Sigmoid colon (tissue), 7 donors: Measurements from ENCODE around the gene TNFSF18. TPM values are rescaled to one million over a fixed set of nuclear protein-coding genes. Genes with fewer than 3 reads are reported as not detected.

Experiments used
- DNase-seq: peaks from one replicate; pipeline ENCODE4 v3.0.0-alpha.2; 2019
- H3K27ac ChIP-seq, 4 donors: fragments of 200-600 bp; sonication (generic); one replicate each; pipeline ENCODE4 v1.5.1; 2016 to 2019; ENCODE audit warnings: mild to moderate bottlenecking in 1 of 4
- H3K27me3 ChIP-seq, 3 donors: fragments of 200-600 bp; sonication (generic); one replicate each; pipeline ENCODE4 v1.5.1; 2019; ENCODE audit warnings: mild to moderate bottlenecking in 1 of 3
- H3K36me3 ChIP-seq, 4 donors: fragments of 200-600 bp; sonication (generic); one replicate each; pipeline ENCODE4 v1.5.1; 2016 to 2019
- H3K4me1 ChIP-seq, 4 donors: fragments of 200-600 bp; sonication (generic); one replicate each; pipeline ENCODE4 v1.5.1; 2017 to 2019
- H3K4me3 ChIP-seq, 4 donors: fragments of 200-600 bp; sonication (generic); one replicate each; pipeline ENCODE4 v1.5.1; 2017 to 2019; ENCODE audit warnings: mild to moderate bottlenecking in 2 of 4, moderate library complexity in 1 of 4
- H3K9me3 ChIP-seq, 4 donors: fragments of 200-600 bp in 3 of 4; sonication (generic) in 3 of 4; one replicate each; pipeline versions ENCODE4 v1.5.1 to v1.6.1; 2013 to 2019
- EP300 ChIP-seq, 4 donors: sonication (generic); formaldehyde crosslinking; IDR thresholded peaks; one replicate each; pipeline ENCODE4 v1.6.1; 2017; ENCODE audit warnings: antibody characterized with exemption in 4 of 4
- POLR2A ChIP-seq, 2 donors: fragments of 450-650 bp; IDR thresholded peaks; one replicate each; pipeline ENCODE4 v1.6.1; 2016; ENCODE audit warnings: antibody characterized with exemption in 2 of 2, mild to moderate bottlenecking in 2 of 2, moderate library complexity in 2 of 2
- POLR2AphosphoS5 ChIP-seq, 4 donors: sonication (generic); formaldehyde crosslinking; IDR thresholded peaks; one replicate each; pipeline ENCODE4 v1.6.1; 2017; ENCODE audit warnings: antibody characterized with exemption in 4 of 4
- WGBS, 2 donors: extraction: QIAGEN DNeasy Blood & Tissue Kit; methylation state at CpG; one replicate each; pipeline ENCODE4 v1.1.7; 2013; 5-methylcytosine and 5-hydroxymethylcytosine counted together
- intact Hi-C: fragments of 100-400 bp; cut with DNase I; formaldehyde crosslinking; loops from one replicate; pipeline ENCODE4 v1.15.1; 2023
- polyA plus RNA-seq, 3 donors: library from polyadenylated mRNA; stranded (reverse); fragments of 200-250 nt; gene quantifications; one replicate each; pipeline ENCODE4 v1.2.3, GENCODE V29; 2013
- total RNA-seq, 4 donors: library from RNA; depleted of rRNA; stranded (reverse); fragments of >200 nt; gene quantifications; one replicate each; pipeline ENCODE4 v1.1.0, GENCODE V29; 2016
- TF ChIP-seq, protein P1 (sequence below), 4 experiments: fragments of 450-650 bp in 3 of 4; fragments of 200-600 bp in 1 of 4; IDR thresholded peaks; one replicate each; pipeline ENCODE4 v1.5.1; 2016 to 2019; ENCODE audit warnings: antibody characterized with exemption in 4 of 4, mild to moderate bottlenecking in 3 of 4, moderate library complexity in 2 of 4
- donor health status: healthy with polysubstance abuse.
- donor health status: Bipolar disorder and iron deficiency.
- donor health status: healthy.

TNFSF18 gene
- total and polyA plus RNA-seq, 7 donors = 0.06 to 0.55 TPM; not detected in 5

DNA sequence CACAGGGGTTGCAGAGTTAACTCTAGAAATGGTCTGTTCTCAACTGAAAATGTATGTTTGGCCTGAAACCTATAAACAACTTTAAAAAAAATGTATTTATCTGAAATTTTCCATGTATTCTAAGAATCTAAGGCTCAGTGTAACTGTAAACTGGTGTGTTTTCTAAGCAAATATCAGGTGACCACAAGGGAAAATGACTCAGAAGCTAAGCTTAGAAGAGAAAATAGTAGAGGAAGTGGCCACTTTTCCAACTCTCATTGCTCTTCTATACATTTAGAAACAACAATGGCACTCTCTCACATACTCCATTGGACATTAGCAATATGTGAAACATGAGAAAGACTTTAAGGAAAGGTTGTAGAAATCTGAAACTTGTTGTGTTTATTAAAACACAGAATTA lies 7.5 kb downstream of the TNFSF18 start:
- DNase-seq = no peak

DNA sequence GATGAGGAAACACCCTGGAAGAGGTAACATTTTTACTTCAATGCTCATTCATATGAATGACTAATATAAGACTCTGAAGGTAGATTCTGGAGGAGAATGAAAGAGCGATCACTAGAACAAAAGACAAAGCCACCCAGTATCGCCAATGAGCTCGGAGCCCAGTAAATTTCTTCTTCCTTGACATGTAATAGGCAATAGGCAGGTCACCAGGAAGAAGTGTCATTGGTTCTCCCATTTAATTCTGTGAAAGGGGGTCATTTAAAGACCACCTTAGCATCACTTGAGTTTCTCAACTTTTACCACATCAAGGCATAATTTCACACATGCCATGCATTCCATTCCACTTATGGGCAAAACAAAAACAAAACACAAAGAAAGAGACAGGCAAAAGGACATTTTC lies 7.9 kb downstream of the TNFSF18 start:
- no peak overlapping the region for H3K4me3 ChIP-seq
- H3K4me1 ChIP-seq = no peaks in the 10 kb centered on the region
- no peak for DNase-seq
- no peak for TF ChIP-seq POLR2AphosphoS5 (IDR thresholded peaks at IDR 0.05)
- no peak for TF ChIP-seq EP300 (IDR thresholded peaks at IDR 0.05)
- TF ChIP-seq, protein P1, sequence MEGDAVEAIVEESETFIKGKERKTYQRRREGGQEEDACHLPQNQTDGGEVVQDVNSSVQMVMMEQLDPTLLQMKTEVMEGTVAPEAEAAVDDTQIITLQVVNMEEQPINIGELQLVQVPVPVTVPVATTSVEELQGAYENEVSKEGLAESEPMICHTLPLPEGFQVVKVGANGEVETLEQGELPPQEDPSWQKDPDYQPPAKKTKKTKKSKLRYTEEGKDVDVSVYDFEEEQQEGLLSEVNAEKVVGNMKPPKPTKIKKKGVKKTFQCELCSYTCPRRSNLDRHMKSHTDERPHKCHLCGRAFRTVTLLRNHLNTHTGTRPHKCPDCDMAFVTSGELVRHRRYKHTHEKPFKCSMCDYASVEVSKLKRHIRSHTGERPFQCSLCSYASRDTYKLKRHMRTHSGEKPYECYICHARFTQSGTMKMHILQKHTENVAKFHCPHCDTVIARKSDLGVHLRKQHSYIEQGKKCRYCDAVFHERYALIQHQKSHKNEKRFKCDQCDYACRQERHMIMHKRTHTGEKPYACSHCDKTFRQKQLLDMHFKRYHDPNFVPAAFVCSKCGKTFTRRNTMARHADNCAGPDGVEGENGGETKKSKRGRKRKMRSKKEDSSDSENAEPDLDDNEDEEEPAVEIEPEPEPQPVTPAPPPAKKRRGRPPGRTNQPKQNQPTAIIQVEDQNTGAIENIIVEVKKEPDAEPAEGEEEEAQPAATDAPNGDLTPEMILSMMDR (IDR thresholded peaks at IDR 0.05) = no peak
- TF ChIP-seq POLR2A (IDR thresholded peaks at IDR 0.05) = no peak
- H3K27ac ChIP-seq = no peak overlapping the region
- 96 to 97% methylated on average over 3 of the region's 3 CpGs for WGBS, 2 donors
- no peaks in the 10 kb centered on the region for H3K36me3 ChIP-seq
- H3K9me3 ChIP-seq = no peaks in the 10 kb centered on the region
- H3K27me3 ChIP-seq = no peaks in the 10 kb centered on the region
- intact Hi-C loops = no loop called here

More for the DNA sequence above, 7.5 kb downstream of the TNFSF18 start:
- Histone ChIP-seq H3K36me3 (no peaks in the 10 kb centered on the region), H3K27me3 (no peaks in the 10 kb centered on the region), H3K4me3 (no peak overlapping the region), H3K27ac (no peak overlapping the region), H3K4me1 (no peaks in the 10 kb centered on the region), H3K9me3 (no peaks in the 10 kb centered on the region)
- TF ChIP-seq EP300 (IDR thresholded peaks at IDR 0.05) = no peak
- no peak for TF ChIP-seq POLR2A (IDR thresholded peaks at IDR 0.05)
- TF ChIP-seq, protein P1 (IDR thresholded peaks at IDR 0.05) = no peak
- TF ChIP-seq POLR2AphosphoS5 (IDR thresholded peaks at IDR 0.05) = no peak
- intact Hi-C loops = no loop called here

DNA sequence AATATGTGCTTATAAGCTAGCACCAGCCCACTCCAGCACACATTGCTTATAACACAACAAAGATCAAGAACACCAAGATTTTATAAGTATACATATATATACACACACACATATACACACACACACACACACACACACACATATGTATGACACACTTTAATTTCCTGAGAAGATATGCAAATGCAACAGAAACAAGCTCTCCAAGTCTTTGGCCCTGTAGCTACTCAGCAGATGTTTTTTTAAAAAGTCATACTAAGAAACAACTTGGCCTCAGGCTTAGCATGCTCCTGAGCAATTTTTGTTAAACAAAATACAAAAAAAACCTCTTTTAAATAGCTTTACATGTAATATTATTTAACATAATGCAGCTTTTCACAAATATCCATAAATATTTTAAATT lies 11.1 kb downstream of the TNFSF18 start:
- no peaks in the 10 kb centered on the region for H3K4me1 ChIP-seq
- H3K27me3 ChIP-seq = no peaks in the 10 kb centered on the region
- TF ChIP-seq, protein P1 (IDR thresholded peaks at IDR 0.05) = no peak
- no peak for TF ChIP-seq POLR2A (IDR thresholded peaks at IDR 0.05)
- no peak for TF ChIP-seq POLR2AphosphoS5 (IDR thresholded peaks at IDR 0.05)
- TF ChIP-seq EP300 (IDR thresholded peaks at IDR 0.05) = no peak
- no peak overlapping the region for H3K27ac ChIP-seq
- H3K4me3 ChIP-seq = no peak overlapping the region
- intact Hi-C loops = no loop called here
- H3K9me3 ChIP-seq = no peaks in the 10 kb centered on the region
- no peaks in the 10 kb centered on the region for H3K36me3 ChIP-seq
- DNase-seq = no peak

DNA sequence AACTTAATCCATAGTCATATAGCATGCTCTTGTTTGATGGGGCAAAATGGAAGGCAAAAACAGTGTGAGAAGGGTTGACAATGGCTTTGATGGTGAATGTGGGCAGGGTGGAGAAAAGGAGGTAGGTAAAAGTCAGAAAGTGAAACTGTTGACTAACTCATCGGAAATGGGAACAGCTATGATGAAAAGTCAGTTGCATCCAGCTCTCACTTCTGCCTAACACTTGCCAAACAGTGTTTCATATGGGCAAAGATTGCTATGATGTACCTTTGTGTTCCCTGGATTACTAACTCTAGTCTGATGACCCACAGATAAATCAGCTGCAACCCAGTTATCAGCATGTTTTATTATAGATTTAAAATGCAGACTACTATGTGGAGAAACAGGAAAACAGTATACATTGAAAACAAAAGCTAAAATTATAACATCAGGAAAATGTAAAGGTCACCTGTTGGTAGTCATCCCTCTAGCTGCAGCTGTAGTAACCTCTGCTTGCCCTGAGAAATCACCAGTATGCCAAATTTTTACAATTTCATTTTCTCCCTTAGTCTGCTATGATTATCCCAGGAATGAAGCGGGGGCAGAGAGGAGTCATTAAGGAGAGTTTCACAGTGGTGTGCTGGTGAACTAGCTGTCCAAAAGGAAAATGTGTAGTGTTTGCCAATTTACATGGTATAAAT lies 11.7 kb downstream of the TNFSF18 start:
- Histone ChIP-seq H3K27ac (no peak overlapping the region), H3K4me1 (no peaks in the 10 kb centered on the region), H3K27me3 (no peaks in the 10 kb centered on the region), H3K36me3 (no peaks in the 10 kb centered on the region), H3K4me3 (no peak overlapping the region), H3K9me3 (no peaks in the 10 kb centered on the region)
- TF ChIP-seq POLR2A (IDR thresholded peaks at IDR 0.05) = no peak
- no peak for TF ChIP-seq EP300 (IDR thresholded peaks at IDR 0.05)
- TF ChIP-seq, protein P1 (IDR thresholded peaks at IDR 0.05) = no peak
- TF ChIP-seq POLR2AphosphoS5 (IDR thresholded peaks at IDR 0.05) = no peak
- DNase-seq = no peak
- intact Hi-C loops = no loop called here
- WGBS, 2 donors = 84 to 89% methylated on average over 2 of the region's 2 CpGs

DNA sequence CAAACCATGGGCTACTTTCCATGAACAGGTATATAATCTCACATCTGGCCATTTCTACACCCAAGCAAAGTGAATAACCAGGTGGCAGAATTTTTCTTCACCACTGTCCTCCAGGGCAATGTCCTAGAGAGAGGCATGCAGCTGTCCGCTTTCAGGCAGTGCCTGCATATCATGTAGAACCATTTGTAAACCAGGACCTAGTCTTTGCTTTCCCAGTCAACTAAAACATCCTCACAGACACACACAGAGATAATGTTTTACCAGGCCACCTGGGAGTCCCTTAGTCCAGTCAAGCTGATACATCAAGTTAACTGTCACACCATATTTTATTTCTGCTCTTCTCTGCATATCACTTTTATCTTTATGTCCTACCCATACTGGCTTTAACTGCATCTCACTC lies 26.2 kb downstream of the TNFSF18 start:
- TF ChIP-seq EP300 (IDR thresholded peaks at IDR 0.05) = no peak
- no peak for TF ChIP-seq POLR2AphosphoS5 (IDR thresholded peaks at IDR 0.05)
- TF ChIP-seq, protein P1 (IDR thresholded peaks at IDR 0.05) = no peak
- no peak for TF ChIP-seq POLR2A (IDR thresholded peaks at IDR 0.05)
- Histone ChIP-seq H3K27me3 (no peaks in the 10 kb centered on the region), H3K27ac (no peak overlapping the region), H3K36me3 (no peaks in the 10 kb centered on the region), H3K4me3 (no peak overlapping the region), H3K4me1 (no peaks in the 10 kb centered on the region), H3K9me3 (no peaks in the 10 kb centered on the region)
- no peak for DNase-seq
- WGBS, 2 donors = 60 to 95% methylated on average over 1 of the region's 1 CpG
- intact Hi-C loops = no loop called here
